SJCRH30 (cell line): ENCODE data around the gene CYB5R3. TPM values are rescaled to one million over a fixed set of nuclear protein-coding genes. Genes with fewer than 3 reads are reported as not detected.
"Not testable (repeated sequence)": the region's sequence is repeated elsewhere in the genome, so short reads cannot be mapped to it uniquely, and the experiment has no call there.

Experiments used
- DNase-seq, 2 experiments: peaks; one replicate each; pipeline ENCODE4 v3.0.0-alpha.2; 2015 to 2020
- H3K27ac ChIP-seq: fragments of 250-450 bp; sonication (Bioruptor Pico); 2 replicates; pipeline ENCODE4 v1.5.1; 2020; ENCODE audit warnings: mild to moderate bottlenecking, moderate library complexity
- H3K27me3 ChIP-seq: fragments of 250-450 bp; sonication (Bioruptor Pico); 2 replicates; pipeline ENCODE4 v1.5.1; 2020; ENCODE audit warnings: mild to moderate bottlenecking, moderate library complexity
- H3K36me3 ChIP-seq: fragments of 250-450 bp; sonication (Bioruptor Pico); 2 replicates; pipeline ENCODE4 v1.5.1; 2020; ENCODE audit warnings: mild to moderate bottlenecking, moderate library complexity
- H3K4me1 ChIP-seq: fragments of 250-450 bp; sonication (Bioruptor Pico); 2 replicates; pipeline ENCODE4 v1.5.1; 2020; ENCODE audit warnings: mild to moderate bottlenecking, moderate library complexity
- H3K4me3 ChIP-seq: fragments of 250-450 bp; sonication (Bioruptor Pico); 2 replicates; pipeline ENCODE4 v1.5.1; 2020; ENCODE audit warnings: mild to moderate bottlenecking, moderate library complexity
- H3K9me3 ChIP-seq: fragments of 250-450 bp; sonication (Bioruptor Pico); replicated peaks from 2 replicates; pipeline ENCODE4 v1.5.1; 2020; ENCODE audit warnings: mild to moderate bottlenecking, moderate library complexity
- total RNA-seq: library from RNA; depleted of rRNA; stranded (reverse); fragments of >200 nt; shearing (Covaris generic); gene quantifications from 2 replicates; pipeline ENCODE4 v1.2.3, GENCODE V29; 2014; rRNA removed

CYB5R3 gene
- total RNA-seq, 1 experiment from 2014 or later, result 73.9 TPM

DNA sequence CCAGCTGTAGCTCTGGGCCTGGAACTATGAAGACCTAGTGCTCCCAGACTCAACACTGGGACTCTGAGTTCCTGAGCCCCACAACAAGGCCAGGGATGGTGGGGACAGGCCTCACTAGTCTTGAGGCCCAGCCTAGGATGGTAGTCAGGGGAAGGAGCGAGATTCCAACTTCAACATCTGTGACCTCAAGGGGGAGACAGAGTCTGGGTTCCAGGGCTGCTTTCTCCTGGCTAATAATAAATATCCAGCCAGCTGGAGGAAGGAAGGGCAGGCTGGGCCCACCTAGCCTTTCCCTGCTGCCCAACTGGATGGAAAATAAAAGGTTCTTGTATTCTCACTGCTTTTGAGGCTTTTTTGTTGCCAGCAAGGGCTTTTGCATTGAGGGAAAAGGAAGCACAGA, 75.1 kb downstream of the CYB5R3 start:
- DNase-seq, result peak in 1 of 2 experiments; percentile 42
- not testable (repeated sequence) for H3K4me3 ChIP-seq, H3K9me3 ChIP-seq, H3K27me3 ChIP-seq, H3K27ac ChIP-seq, H3K4me1 ChIP-seq
- peaks cover 29% of the 10 kb centered on the region; the same call in 1 of the 2 replicates for H3K36me3 ChIP-seq

DNA sequence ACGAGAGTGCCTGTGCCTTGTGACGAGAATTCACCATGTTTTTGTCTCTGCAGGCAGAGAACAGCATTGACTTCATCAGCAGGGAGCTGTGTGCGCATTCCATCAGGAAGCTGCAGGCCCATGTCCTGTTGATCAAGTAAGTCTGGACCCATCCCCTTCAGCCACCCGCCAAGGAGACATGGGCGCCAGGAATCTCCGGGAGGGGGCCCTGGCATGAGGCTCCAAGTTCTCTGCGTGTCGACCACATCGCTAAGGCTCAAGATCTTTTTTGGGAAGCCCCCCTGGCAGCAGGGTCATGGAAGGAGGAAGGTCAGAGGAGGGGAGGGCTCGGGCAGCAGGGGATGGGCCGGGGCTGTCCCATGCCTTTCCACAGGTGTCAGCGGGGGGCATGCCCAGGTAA, 78.1 kb downstream of the CYB5R3 start:
- H3K27ac ChIP-seq, H3K4me3 ChIP-seq, H3K9me3 ChIP-seq, H3K4me1 ChIP-seq, DNase-seq, H3K27me3 ChIP-seq: not testable (repeated sequence)
- H3K36me3 ChIP-seq, result peaks cover 16% of the 10 kb centered on the region; the same call in 1 of the 2 replicates

DNA sequence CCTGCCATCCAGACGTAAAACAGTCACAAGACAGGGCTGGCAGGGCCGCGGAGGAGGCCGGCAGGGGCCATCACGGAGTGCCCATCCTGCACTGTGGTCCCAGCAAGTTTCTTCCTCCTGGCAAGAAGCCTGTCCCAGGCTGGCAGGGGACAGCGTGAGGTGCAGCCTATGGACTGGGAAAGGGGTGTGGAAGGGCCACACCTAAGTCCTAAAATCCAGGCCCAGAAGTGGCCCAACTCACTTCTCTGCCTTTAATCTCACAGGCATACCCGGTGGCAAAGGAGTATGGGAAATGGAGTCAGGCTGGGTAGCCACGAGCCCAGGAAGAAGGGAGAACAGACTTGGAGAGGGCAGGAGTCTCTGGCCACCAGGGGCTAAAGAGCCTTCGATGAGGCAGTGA, 78.6 kb downstream of the CYB5R3 start:
- H3K27me3 ChIP-seq, H3K9me3 ChIP-seq, DNase-seq, H3K27ac ChIP-seq, H3K4me1 ChIP-seq, H3K4me3 ChIP-seq: not testable (repeated sequence)
- peaks cover 16% of the 10 kb centered on the region; the same call in 1 of the 2 replicates for H3K36me3 ChIP-seq

DNA sequence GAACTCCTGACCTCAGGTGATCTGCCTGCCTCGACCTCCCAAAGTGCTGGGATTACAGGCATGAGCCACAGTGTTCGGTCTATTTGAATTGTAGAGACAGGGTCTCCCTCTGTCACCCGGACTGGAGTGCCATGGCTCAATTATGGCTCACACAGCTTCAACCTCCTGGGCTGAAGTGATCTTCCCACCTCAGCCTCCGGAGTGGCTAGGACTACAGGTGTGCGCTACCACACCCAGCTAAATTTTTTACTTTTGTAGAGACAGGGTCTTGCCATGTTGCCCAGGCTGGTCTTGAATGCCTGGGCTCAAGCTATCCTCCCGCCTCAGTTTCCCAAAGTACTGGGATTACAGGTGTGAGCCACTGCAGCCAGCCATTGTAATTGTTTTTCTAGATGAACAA, 81.2 kb downstream of the CYB5R3 start:
- not testable (repeated sequence) for H3K4me1 ChIP-seq, H3K36me3 ChIP-seq, H3K27ac ChIP-seq, H3K4me3 ChIP-seq, H3K27me3 ChIP-seq, H3K9me3 ChIP-seq
- DNase-seq, result peak in 1 of 2 experiments; percentile 10

Other genes starting within 250 kb of the CYB5R3 start
- 0.18 TPM in 1 of 2 replicates, not detected in the other for gene NFAM1, start 217.0 kb downstream of the CYB5R3 start, total RNA-seq
- 31.7 and 34.2 TPM in 2 replicates for gene RRP7A, start 129.6 kb downstream of the CYB5R3 start, total RNA-seq
- gene SERHL2, start 95.4 kb downstream of the CYB5R3 start, total RNA-seq, result 6.9 and 7.2 TPM in 2 replicates
- gene POLDIP3, start 34.5 kb downstream of the CYB5R3 start, total RNA-seq, result 74.8 and 75.8 TPM in 2 replicates
- 0.51 and 1.2 TPM in 2 replicates for gene ATP5MGL, start 8.8 kb downstream of the CYB5R3 start, total RNA-seq
- gene A4GALT, start 71.5 kb upstream of the CYB5R3 start, total RNA-seq, result 7.1 and 9.9 TPM in 2 replicates
- gene ARFGAP3, start 207.9 kb upstream of the CYB5R3 start, total RNA-seq, result 47.2 and 47.5 TPM in 2 replicates